Fibroblast of villous mesenchyme (primary cell): ENCODE data around the gene C15orf40. TPM values are rescaled to one million over a fixed set of nuclear protein-coding genes. Genes with fewer than 3 reads are reported as not detected.
"Not testable (repeated sequence)": the region's sequence is repeated elsewhere in the genome, so short reads cannot be mapped to it uniquely, and the experiment has no call there.

Source experiments
- DNase-seq: peaks from one replicate; pipeline ENCODE4 v3.0.0-alpha.2; 2010; ENCODE audit warnings: low read depth
- H3K4me3 ChIP-seq: 2 replicates; pipeline ENCODE4 v1.5.1; 2011; ENCODE audit warnings: low read depth, mild to moderate bottlenecking, low read length
- CTCF ChIP-seq: IDR thresholded peaks from 2 replicates; pipeline ENCODE4 v1.5.1; 2012; ENCODE audit warnings: low read depth, mild to moderate bottlenecking, low read length; ENCODE audit not compliant: insufficient read depth
- total RNA-seq: library from RNA; depleted of rRNA; stranded (reverse); fragments of >200 nt; gene quantifications from 2 replicates; pipeline ENCODE4 v1.2.3, GENCODE V29; 2012

The C15orf40 gene
- total RNA-seq, 1 donor, result 9.1 TPM

DNA sequence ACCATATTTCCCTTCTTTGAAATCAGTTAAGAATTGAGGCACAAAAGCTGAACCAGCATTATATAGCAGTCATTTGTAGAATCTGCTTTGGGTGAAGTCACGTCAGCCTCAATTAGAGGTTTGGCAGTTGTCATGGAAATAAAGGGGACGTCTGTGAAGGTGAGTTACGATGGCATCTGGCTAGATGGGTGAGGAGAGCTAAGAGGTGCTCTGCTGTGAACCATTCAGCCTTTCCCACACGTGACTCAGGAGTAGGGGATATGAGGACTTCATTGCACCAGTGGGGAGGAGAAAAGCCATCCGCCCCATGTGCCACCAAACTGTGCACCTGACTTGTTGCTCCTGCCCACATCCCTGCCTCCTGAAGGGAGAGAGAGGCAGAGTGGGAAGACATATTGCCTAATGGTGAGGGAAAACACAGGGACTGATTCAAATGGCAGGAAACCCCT lies 2.8 kb upstream of the C15orf40 start:
- no peak overlapping the region for H3K4me3 ChIP-seq
- DNase-seq, result no peak
- TF ChIP-seq CTCF, result no peak

DNA sequence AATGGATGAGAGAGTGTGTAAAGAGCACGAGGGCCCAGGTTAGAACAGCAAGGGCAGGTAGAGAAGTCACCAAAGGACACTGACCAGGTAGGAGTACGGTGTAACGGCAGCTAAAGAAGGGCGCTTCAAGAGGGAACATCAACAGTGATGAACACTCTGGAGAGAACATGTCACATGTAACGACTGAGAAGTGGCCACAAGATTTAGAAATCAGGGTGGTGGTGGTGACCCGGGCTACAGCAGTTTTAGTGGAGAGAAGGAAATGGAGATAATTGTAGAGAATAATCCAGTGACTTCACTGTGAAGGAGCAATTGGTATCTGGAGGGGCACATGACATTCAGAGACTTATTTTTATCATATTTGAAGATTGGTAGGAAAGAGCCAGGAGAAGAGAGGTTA lies 1.2 kb upstream of the C15orf40 start:
- no peak for DNase-seq
- H3K4me3 ChIP-seq, result no peak overlapping the region
- TF ChIP-seq CTCF, result no peak

DNA sequence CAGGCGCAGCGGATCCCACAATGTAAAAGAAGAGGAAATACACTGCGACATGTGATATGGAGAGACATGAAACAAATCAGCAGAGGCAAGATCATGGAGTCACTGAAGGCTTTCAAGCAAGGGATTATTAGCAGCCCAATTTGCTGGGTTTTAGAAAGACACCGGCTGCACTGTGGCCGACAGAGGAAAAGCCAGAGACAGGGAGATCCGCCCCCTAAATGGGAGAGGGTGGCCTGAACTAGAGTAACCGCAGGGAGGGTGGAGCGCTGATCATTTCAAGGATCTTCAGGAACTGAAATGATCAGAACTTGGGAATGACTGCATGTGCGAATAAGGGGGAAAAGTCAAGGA lies 612 bp upstream of the C15orf40 start:
- DNase-seq, result peak; percentile 11
- no peak for TF ChIP-seq CTCF
- peak overlapping the region; percentile 100 for H3K4me3 ChIP-seq

DNA sequence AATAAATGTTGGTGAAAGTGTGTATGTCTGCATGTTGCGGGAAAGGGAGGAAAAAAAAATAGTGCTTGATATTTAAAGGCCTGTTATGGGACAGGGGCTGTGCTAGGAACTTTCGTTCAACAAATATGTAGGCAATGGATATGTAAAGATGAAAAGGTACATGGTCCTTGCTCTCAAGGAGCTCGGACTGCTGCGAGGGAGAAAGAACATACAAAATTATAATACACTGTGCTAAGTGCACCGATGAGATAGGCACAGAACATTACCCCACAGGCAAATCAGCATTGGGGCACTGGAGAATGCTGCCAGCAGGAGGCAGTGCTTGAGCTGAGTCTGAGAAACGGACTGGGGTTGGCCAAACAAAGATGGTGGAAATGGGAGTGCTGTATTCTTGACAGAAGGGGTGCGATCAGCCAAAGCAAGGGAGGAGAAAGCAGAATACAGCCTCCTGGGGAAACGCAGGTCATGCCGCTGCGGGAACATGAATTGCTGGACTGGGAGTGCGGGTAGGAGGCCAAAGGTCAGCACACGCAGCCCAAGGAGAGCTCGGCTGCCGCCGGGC lies 649 bp downstream of the C15orf40 start:
- peak overlapping the region; percentile 100 for H3K4me3 ChIP-seq
- peak; percentile 70 for DNase-seq
- TF ChIP-seq CTCF, result peak; percentile 89

- not testable (repeated sequence) for DNase-seq, H3K4me3 ChIP-seq
Observed at GRCh38 chr15:83000672-83001031, 10.8 kb downstream of the C15orf40 start.

GRCh38 chr15:82999905-83000671 lies 11.4 kb downstream of the C15orf40 start:
- TF ChIP-seq CTCF, result peak; percentile 51
- peak; percentile 67 for DNase-seq
- peak overlapping the region; percentile 59 for H3K4me3 ChIP-seq

DNA sequence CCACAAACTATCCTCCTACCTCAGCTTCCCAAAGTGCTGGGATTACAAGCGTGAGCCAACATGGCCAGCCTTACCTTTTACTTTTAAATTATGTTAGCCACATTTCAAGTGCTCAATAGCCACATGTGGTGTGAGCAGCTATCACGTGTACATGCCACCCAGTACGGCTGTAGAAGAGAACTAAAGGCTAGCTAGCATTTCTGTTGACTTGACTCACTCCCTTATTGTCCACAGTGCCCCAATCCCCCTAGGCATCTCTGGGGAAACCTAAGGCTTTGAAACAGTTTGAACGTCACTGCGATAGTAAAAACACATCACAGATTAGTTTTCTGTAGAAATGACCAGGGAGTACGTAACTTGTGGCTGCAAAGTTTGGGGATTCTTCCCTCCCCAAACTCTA lies 12.0 kb downstream of the C15orf40 start:
- no peak for TF ChIP-seq CTCF
- DNase-seq, result no peak
- H3K4me3 ChIP-seq, result no peak overlapping the region
